HG02759 (cell line): Measurements from ENCODE around the gene SLC12A4.
"Not testable (repeated sequence)": the region's sequence is repeated elsewhere in the genome, so short reads cannot be mapped to it uniquely, and the experiment has no call there.

Experiments
- ATAC-seq: cut with Tn5 transposase; IDR thresholded peaks from one replicate; pipeline ENCODE4 v1.9.1; 2021; ENCODE audit warnings: mild to moderate bottlenecking, moderate library complexity; ENCODE audit not compliant: unreplicated experiment

SLC12A4 gene

DNA sequence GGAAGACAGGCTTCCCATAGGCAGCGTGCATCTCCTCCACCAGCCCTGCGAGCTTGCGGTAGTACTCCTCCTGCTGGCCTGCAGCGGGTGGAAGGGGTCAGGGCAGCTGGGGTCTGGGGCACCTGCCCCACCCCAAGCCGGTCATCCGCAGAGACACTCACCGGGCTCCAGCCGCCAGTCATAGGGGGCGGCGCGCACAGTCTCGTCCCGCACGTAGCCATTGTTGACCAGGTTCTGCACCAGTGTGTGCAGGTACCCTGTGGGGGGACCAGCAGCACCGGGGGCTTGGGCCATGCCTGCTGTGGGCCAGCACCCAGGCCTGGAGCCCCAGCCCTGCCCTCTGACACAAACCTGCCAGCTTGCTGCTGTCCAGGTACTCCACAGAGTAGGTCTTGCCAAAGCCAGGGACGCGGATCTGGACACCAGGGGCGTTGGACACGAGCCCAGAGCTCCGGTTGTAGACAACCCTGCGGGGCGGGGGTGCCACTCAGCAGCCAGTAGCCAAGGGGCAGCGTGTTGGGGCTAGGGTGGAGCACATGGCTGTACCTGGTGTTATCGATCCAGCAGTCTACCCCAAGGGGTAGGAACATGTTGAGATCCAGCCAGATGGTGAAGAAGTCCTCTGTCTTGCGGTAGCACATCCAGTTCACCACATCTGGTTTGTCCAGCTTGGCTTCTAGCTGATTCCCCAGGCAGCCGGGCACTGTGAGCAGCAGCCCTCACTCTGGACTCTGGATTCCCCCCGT, 25.8 kb downstream of the SLC12A4 start:
- no peak for ATAC-seq

DNA sequence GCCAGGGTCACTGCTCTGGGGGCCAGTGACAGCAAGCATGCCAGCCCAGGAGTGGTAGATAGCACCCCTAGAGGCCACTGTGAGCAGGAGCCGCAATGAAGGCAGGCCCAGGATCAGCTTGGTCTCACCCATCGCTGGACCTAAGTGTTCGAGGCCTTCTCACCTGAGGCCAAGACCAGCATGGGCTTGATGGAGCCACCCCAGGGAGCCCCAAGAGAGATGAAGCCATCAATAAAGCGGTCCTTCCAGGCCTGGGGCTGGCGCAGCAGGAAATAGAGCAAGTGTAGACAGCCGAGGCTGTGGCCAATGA, 26.3 kb downstream of the SLC12A4 start:
- no peak for ATAC-seq

DNA sequence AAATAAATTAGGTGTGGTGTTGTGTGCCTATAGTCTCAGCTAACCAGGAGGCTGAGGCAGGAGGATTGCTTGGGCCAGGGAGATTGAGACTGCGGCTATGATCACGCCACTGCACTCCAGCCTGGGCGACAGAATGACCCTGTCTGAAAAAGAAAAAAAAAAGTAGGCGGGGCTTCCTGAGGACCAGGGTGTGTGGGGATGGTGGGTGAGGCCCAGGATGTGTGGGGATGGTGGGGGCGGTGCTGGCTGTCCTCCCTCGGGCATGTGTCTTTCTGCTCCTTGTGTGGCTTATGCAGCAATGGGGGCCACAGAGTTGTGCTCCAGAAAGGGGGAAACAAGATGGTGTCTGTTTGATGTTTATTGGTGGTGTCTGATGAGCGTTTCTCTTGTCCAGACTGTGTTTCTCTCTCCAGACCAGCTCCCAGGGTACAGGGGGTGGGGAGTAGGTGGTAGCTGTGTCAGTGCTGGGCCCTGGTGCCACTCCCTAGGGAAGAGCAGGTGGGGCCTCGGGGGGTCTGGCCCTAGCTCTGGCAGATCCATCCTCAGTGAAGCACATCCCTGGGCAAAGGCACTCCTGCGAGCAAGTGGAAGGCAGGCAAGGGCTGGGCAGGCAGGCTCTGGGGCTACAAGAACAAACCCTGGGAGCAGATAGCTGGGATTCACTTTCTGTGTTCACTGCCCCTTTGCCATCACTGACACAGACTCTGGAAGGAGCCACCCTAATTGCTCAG, 26.8 kb downstream of the SLC12A4 start:
- no peak for ATAC-seq

DNA sequence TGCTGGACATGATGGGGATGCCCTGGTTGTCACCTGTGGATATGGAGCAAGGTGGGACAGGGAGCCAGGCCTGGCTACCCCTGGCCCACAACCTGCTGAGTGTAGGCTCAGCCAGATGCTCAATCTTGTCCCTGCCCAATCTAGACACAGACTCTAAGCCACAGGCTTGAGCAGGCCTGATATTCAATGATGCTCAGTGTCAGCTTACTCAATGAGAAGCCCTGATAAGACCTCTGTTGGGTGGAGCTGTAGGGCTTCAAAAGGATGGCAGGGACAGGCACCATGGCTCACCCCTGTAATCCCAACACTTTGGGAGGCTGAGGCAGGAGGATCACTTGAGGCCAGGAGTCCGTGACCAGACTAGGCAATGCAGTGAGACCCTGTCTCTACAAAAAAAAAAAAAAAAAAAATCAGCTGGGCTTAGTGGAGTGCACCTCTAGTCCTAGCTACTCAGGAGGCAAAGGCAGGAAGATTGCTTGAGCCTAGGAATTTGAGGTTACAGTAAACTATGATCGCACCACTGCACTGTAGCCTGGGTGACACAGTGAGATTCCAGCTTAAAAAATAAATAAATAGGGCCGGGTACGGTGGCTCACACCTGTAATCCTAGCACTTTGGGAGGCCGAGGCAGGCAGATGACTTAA, 27.9 kb downstream of the SLC12A4 start:
- no peak for ATAC-seq

DNA sequence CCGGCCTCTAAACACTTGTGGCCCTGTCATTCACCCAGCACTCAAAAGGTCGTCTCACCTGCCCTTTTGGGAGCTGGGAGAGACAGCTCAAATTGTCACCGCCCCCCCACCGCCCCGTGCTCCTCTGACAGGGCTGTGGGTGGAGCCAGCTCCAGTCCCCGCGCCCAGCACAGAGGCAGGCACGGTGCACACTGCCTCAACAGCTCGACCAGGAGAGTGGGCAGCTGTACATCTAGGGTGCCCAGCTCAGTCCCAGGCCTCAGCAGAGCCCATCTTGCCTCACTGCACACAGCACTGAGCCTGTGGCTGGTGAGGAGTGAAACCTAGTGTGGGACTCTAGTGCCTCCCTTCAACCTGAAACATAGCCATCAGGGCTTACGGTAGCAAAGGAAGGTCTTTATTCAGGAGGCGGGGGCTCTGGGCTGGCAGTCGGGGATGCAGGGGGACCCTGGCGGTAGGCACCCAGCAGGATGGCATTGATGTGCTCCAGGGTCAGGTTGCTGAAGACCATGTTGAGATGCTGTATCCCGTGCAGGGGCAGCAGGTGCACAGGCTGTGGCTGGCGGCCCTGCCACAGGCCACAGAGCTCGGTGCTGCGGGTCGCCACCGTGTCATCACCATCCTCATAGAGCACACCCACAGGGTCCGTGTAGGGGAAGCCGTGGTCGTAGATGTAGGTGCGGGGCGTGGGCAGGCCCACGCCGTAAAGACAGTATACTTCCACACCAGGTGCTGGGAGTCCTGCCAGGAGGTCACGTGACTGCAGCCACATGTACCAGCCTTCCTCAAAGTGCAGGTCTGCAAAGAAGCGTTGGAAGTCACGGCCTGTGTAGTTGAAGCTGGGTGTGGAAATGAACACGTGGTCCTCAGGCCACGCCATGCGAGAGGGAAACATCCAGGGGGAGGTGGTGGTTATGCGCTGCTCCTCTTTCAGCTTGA, 28.7 kb downstream of the SLC12A4 start:
- no peak for ATAC-seq

DNA sequence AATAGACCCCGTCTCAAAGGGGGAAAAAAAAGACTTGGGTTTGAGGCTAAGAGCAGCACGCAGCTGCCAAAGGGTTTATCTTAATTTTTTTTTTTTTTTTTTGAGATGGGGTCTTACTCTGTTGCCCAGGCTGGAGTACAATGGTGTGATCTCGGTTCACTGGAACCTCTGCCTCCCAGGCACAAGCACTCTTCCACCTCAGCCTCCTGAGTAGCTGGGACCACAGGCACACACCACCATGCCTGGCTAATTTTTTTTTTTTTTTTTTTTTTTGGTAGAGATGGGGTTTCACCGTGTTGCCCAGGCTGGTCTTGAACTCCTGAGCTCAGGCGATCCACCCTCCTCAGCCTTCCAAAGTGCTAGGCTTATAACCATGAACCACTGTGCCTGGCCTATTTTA, 30.7 kb downstream of the SLC12A4 start:
- ATAC-seq = not testable (repeated sequence)

DNA sequence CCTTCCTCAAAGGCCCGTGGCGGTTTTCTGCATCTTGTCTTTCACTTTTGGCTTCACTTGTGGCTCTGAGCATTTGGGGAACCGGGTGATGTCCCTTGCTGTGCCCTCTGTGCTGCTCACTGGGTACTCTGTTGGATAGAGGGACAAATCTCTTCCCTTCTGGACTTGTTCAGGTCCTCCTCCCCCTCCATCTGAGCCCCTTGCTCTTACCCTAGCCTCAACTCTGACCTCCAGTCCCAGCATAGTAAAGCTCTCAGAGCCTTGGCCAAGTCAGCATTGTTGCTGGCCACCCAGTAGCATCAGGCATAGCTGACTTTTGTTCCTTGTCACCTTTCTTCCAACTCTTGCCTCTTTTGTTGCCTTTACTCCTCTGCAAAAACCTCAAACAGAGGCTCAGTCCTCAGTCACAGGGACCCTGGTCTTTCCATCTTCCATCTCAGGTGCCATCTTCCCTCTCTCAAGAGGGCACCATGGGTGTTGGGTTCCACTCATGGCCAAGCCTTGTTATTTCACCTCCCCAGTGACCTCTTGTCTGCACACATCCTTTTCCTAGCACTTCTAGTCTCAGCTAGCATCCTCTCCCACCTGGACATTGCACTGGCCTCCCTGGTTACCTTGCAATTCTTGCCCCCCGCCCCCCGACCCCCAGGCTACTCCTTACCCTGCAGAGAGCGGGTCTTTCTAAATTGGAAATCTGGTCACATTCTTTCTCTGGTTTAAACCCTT, 31.4 kb downstream of the SLC12A4 start:
- ATAC-seq = no peak

DNA sequence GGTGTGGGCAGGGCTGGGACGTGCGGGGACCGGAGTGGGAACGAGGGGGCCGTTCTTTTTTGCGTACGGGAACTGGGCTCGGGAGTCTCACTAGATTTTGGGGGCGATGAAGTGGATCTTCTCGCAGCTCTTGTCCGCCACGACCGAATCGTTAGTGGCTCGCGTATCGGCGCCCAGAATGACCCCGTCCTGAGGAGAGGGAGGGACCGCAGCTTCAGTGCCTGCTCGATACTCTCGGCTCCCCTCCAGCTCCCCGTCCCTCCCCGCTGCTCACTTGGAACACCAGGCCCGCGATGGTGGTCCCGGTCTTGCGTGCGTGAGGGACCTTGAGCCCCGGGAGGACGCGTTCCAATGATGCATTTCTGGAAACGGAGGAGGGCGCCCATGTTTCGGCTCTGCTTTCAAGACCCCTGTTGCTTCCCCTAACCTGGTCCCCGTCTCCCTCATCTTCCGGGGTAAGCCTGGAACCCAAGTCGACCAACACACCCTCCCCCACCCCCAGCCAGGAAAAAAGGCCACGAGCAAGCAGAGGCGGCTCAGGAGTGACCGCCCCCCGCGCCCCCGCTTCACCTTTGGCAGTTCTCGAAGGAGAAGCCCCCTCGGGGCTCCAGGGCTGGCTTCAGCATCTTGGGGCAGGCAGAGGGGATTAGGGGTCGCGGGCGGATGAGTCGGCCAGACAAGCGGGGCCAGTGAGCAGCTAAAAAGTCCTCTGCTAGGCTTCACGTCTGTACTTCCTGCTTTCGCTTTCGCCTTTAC, 32.1 kb downstream of the SLC12A4 start, which contains the start of gene PSMB10:
PSMB10 (minus strand) TSS at position 727 of the 756 bp plus-strand sequence; CDS start at position 626, 101 bp downstream.
- ATAC-seq = peak; percentile 46

DNA sequence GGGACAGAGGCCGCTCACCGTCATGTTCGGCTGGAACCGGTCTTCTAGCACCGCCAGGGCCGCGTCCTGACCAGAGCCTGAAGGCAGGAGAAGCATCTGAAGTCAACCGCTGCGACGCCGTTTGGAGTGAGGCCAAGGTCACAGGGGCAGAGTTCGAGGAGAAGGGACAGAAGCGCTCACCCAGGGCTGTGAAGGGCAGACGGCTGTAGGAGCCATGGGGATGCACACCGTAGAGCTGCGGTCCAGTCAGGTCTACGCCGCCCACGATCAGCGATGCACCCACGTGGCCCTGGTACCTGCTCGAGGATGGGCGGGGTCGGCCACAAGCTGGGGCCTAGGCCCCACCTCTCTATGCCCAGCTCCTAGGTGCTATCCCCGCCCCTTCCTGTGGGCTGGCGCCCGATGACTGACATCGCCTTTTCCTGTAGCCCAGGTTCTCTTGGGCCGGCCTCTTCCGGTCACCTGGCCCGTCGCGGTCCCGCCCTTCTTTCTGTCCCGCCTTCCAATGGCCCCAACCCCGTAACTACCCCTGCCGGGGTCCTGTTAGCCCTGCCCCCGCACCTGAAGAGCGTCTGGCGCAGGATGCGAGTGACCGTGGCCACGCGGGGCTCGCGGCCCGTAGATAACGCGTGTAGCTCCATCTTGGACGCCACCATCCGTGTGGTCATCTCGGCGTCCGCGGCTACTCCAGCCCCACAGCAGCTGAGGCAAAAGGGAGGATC, 32.9 kb downstream of the SLC12A4 start:
- peak; percentile 93 for ATAC-seq

DNA sequence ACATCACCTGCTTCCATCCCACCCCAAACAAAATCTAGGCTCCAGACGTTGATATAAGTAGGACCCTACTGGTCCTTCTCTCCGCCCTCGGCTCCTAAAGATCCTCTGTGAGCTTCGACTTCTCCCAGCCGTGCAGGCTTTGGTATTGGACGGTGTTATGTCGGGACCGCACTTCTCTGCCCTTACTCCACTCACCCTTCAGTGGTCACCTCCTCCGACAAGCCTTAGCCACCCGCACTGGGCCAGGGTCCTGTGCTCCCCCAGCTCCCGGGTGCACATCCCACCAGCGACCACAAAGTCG, 33.4 kb downstream of the SLC12A4 start:
- no peak for ATAC-seq

DNA sequence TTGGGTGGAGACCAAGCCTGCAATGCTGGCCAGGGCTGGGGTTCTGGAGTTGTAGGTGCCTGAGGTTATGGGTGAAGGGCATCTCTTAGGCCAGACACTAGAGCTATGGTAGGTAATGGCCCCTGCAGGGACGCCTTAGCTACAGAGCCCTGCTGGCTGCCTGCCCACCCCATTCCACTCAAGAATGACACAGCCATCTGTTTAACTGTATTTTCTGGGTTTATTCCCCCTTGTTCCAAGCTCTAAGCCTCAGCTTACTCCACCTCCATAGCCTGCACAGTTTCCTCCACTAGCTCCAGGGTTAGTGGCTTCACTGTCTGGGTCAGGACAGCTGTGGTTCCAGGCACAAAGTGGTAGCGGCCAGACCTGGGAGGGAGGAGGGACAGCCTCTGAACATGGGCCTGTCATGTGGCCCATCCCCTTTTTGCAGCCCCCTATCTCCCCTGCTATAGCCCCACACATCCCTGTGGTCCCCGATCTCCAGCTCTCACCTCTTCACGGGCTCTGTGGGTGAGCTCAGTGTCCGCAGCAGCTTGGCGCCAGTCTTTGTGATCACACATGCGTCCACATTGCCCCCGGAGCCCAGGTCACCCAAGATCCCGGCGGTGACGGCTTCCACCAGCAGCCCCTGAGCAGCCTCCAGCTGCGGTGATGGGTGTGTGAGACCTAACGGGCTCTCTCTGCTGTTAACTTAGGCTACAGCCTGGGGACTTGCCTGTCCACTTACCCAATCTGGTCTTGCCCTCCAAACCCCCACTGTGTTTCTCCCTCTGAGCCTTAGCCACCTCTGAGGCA, 33.9 kb downstream of the SLC12A4 start:
- ATAC-seq = no peak

DNA sequence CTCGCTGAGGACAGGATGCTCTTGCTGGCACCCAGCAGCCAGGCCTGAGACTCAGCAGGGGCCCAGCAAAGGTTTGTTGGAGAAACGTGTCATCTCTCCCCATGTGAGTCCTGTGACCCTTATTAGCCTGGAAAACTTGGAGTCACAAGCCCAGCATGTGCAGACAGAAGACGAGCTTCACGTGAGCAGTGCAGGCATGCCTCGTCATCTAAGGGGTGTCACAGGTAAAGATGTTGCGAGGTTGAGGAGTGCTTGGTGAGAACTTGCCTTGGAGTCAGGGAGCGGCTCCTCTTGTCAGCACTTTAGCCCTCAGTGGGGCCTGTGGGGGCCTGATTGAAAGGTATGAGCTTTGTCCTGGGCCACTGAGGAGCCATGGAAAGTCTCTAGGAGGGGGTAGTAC, 34.6 kb downstream of the SLC12A4 start:
- no peak for ATAC-seq

DNA sequence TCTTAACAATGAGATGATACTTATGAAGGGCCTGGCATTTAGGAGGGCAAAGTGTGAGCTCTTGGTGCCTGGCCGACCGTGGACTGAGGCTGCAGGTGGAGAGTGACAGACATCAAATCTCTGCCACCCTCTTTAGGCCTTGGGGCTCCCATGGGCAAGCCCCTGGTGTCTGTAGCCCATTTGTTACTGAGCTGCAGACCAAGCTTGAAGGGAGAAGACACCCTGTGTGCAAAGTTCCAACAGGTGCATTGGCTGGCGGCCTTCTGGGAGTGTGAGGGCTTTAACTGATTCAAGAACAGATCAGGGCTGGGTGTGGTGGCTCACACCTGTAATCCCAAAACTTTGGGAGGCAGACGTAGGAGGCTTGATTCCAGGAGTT, 36.0 kb downstream of the SLC12A4 start:
- ATAC-seq = no peak

DNA sequence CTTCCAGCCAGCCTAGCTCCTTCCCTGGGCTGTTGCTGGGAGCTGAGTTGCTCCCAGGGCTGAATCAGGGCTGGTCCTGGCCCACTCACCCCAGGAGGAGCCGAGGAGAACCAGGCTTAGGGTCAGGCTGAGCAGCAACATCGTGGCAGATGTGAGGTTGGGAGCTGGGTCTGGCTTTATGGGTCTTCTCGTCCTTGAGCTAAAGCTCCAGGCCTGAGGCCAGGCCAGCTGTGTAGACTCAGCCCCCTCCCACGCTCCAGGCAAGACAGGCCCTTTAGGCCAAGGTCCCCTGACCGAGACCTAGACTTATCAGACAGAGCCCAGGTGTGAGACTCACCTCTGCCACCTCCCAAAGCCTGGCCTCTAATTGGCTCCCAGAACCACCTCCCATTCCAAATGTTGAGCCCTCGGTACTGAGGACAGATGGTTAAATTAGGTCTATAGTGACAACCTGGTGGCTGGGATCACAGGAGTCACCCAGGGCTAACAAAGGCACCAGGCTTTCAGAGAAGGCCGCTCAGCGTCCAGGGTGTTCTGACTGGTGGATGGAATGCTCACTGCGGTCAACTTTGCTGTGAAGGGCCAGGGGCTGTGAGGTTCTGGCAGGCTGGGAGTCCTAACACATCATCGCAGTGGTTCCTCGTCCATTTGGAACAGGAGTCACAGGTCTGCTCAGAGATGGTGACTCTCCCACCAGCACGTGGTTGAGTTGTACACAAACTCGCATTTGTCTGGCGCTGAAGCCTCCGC, 36.5 kb downstream of the SLC12A4 start, which contains the start of gene CTRL:
CTRL (minus strand) TSS at position 151 of the 750 bp plus-strand sequence; CDS start at position 141, 10 bp downstream.
- ATAC-seq = no peak

DNA sequence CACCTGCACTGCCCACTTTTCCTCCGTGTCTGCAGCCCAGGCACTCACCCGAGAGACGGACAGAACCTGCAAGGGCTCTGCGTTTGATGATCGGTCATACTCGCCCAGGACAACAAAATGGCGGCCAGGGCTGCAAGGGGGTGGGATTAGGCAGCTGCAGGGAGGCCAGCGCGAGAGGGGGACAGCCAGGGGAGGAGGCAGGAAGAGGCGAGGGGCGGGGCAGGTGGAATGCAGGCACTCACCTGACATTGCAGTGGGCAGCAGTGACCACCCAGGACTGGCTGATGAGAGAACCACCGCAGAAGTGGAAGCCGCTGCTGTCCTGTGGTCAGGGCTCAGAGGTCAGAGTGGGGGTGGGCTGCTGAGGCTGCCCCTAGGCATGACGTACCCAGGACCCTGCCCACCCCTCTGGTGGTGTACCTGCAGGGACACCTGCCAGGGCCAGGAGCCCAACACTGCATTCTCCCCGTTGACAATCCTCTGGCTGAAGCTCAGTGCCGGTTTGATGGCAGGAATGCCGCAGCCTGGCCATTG, 37.7 kb downstream of the SLC12A4 start:
- no peak for ATAC-seq

DNA sequence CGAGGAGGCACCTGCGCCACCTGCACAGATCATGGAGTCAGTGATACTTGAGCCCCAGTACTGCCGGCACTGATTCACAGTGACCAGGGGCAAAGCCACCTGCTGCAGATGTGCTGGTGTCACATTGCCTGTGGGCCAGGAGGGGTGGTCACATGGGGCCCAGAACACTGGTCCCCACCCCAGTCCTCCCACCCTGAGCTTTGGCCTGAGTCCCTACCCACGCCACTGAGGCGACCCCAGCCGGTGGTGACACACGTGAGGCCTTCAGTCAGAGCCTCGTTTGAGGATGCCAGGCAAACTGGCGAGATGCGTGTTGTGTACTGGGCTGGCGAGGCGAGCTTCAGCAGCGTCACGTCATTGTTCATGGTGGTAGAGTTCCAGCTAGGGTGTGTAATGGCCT, 38.2 kb downstream of the SLC12A4 start:
- ATAC-seq = no peak
